Liver (tissue), 3 donors: ENCODE measurements around the gene RNF5.

Experiments used
- ATF3 ChIP-seq: IDR thresholded peaks from 2 replicates; pipeline ENCODE4 v1.6.1; 2016; ENCODE audit warnings: antibody characterized with exemption
- CTCF ChIP-seq: fragments of 150-350 bp; IDR thresholded peaks from 2 replicates; pipeline ENCODE4 v1.5.1; 2017; ENCODE audit warnings: improper control_type of control experiment, low read depth, low read length; ENCODE audit not compliant: missing input control
- EGR1 ChIP-seq, 2 donors: IDR thresholded peaks; 2 replicates each; pipeline ENCODE4 v1.6.1; 2016 to 2018; ENCODE audit warnings: antibody characterized with exemption in 2 of 2, low read depth in 2 of 2
- MAX ChIP-seq: IDR thresholded peaks from 2 replicates; pipeline ENCODE4 v1.6.1; 2016; ENCODE audit warnings: antibody characterized with exemption
- RAD21 ChIP-seq, 2 donors: IDR thresholded peaks; 2 replicates each; pipeline ENCODE4 v1.6.1; 2016; ENCODE audit warnings: antibody characterized with exemption in 2 of 2, mild to moderate bottlenecking in 2 of 2
- REST ChIP-seq: IDR thresholded peaks from 2 replicates; pipeline ENCODE4 v1.6.1; 2016; ENCODE audit warnings: antibody characterized with exemption, mild to moderate bottlenecking
- SP1 ChIP-seq: IDR thresholded peaks from 2 replicates; pipeline ENCODE4 v1.6.1; 2018; ENCODE audit warnings: antibody characterized with exemption, mild to moderate bottlenecking
- TAF1 ChIP-seq: conservative IDR thresholded peaks from 2 replicates; pipeline ENCODE4 v1.6.1; 2016; ENCODE audit warnings: antibody characterized with exemption, mild to moderate bottlenecking
- YY1 ChIP-seq: IDR thresholded peaks from 2 replicates; pipeline ENCODE4 v1.6.1; 2016; ENCODE audit warnings: antibody characterized with exemption, mild to moderate bottlenecking
- donor health status: healthy.
- donor health status: healthy.

- TF ChIP-seq MAX (no peak), CTCF (no peak), EGR1 (IDR thresholded peaks at IDR 0.05; ENCODE audit: low read depth in 2 of 2) (no peak), ATF3 (no peak), TAF1 (no peak), YY1 (no peak), SP1 (no peak), REST (no peak), RAD21 (IDR thresholded peaks at IDR 0.05) (no peak)
Measured at GRCh38 chr6:32183483-32184083, 5.4 kb downstream of the RNF5 start.
